ENCODE measurements around the gene CYFIP1.

DNA sequence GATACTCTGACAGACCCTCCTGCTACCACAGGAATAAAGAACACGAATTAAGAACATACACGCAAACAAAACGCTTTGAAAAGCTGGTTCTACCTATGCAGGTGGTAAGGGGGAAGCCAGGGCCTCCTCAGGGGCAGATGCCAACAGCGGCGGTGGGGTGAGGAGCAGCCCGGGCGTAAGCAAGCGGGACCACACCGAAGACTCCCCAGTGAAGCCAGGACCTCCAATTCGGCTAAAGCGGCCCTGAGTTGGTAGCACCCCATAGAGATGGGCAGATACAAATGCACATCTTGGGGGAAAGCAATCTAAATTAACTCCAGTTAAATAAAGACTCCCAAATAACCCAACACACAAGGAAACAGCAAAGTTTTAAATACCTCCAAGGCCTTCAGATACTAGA is 109.3 kb downstream of the CYFIP1 start:
- TF ChIP-seq, protein P1, sequence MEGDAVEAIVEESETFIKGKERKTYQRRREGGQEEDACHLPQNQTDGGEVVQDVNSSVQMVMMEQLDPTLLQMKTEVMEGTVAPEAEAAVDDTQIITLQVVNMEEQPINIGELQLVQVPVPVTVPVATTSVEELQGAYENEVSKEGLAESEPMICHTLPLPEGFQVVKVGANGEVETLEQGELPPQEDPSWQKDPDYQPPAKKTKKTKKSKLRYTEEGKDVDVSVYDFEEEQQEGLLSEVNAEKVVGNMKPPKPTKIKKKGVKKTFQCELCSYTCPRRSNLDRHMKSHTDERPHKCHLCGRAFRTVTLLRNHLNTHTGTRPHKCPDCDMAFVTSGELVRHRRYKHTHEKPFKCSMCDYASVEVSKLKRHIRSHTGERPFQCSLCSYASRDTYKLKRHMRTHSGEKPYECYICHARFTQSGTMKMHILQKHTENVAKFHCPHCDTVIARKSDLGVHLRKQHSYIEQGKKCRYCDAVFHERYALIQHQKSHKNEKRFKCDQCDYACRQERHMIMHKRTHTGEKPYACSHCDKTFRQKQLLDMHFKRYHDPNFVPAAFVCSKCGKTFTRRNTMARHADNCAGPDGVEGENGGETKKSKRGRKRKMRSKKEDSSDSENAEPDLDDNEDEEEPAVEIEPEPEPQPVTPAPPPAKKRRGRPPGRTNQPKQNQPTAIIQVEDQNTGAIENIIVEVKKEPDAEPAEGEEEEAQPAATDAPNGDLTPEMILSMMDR (conservative IDR thresholded peaks at IDR 0.05; ENCODE audit: low read depth, low read length), result no peak
- no peak for TF ChIP-seq EZH2 (IDR thresholded peaks at IDR 0.05; ENCODE audit: low read length, unreplicated experiment)
- TF ChIP-seq EZH2phosphoT487 (IDR thresholded peaks at IDR 0.05; ENCODE audit: borderline replicate concordance, low read length), result no peak

All from PC-3 (cell line).